Nephron progenitor cell (in vitro differentiated cells): Measurements from ENCODE around the gene TLN1.
A peak's percentile ranks its signal among the peaks of the same experiment; 100 is the strongest.

Experiments
- DNase-seq: peaks from one replicate; pipeline ENCODE4 v3.0.0; 2021
- H3K27ac Mint-ChIP-seq: 2 replicates; pipeline ENCODE4 v1.8.0; 2021; ENCODE audit warnings: mild to moderate bottlenecking, moderate library complexity, mixed read lengths
- H3K27me3 Mint-ChIP-seq: 2 replicates; pipeline ENCODE4 v1.8.0; 2021; ENCODE audit warnings: mild to moderate bottlenecking, low read depth, mixed read lengths; ENCODE audit not compliant: poor library complexity
- H3K36me3 Mint-ChIP-seq: 2 replicates; pipeline ENCODE4 v1.8.0; 2021; ENCODE audit warnings: low read depth, mixed read lengths
- H3K4me1 Mint-ChIP-seq: 2 replicates; pipeline ENCODE4 v1.8.0; 2021; ENCODE audit warnings: mixed read lengths
- H3K4me3 Mint-ChIP-seq: 2 replicates; pipeline ENCODE4 v1.8.0; 2021; ENCODE audit warnings: mild to moderate bottlenecking, moderate library complexity, mixed read lengths
- H3K9me3 Mint-ChIP-seq: 2 replicates; pipeline ENCODE4 v1.8.0; 2021; ENCODE audit warnings: mild to moderate bottlenecking, moderate library complexity, mixed read lengths
- TF ChIP-seq, protein P1 (sequence below): fragments of 200-600 bp; sonication (generic); IDR thresholded peaks from 2 replicates; pipeline ENCODE4 v1.5.0; 2021; ENCODE audit warnings: antibody characterized with exemption

TLN1 gene

DNA sequence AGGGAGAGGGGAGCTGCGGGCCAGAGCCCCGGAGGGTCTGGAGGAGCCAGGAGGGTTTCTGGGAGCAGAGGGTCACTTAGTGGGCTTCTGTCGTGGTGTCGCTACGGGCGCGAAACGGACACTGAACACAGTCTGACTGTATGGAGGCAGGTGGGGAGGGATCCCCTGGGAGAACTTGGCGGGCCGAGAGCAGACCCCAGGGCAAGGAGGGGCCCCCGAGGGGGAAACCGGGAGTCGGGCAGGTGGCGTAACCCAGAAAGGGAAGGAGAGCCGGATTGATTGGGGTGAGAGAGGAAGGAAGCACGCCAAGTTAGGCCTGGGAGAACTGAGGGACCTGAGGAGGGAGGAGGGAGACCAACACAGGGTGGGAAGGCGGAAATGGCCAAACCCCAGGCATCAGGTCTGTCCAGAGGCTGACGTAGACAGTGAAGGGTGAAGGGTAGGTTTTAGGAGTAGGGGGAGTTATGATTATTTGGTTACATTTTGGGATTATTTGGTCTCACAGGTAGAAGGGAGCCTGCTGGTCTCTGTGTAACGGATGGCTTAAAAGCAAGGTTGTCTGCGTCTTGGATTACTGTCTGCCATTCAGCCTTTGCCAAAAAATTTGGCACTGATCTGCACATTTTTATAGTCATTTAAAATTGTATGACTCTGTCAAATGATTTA lies 25.4 kb upstream of the TLN1 start:
- no peaks in the 10 kb centered on the region for H3K9me3 Mint-ChIP-seq
- H3K4me1 Mint-ChIP-seq: peaks cover 39% of the 10 kb centered on the region
- H3K4me3 Mint-ChIP-seq: peak overlapping the region; percentile 95
- peak overlapping the region; percentile 84 for H3K27ac Mint-ChIP-seq
- TF ChIP-seq, protein P1, sequence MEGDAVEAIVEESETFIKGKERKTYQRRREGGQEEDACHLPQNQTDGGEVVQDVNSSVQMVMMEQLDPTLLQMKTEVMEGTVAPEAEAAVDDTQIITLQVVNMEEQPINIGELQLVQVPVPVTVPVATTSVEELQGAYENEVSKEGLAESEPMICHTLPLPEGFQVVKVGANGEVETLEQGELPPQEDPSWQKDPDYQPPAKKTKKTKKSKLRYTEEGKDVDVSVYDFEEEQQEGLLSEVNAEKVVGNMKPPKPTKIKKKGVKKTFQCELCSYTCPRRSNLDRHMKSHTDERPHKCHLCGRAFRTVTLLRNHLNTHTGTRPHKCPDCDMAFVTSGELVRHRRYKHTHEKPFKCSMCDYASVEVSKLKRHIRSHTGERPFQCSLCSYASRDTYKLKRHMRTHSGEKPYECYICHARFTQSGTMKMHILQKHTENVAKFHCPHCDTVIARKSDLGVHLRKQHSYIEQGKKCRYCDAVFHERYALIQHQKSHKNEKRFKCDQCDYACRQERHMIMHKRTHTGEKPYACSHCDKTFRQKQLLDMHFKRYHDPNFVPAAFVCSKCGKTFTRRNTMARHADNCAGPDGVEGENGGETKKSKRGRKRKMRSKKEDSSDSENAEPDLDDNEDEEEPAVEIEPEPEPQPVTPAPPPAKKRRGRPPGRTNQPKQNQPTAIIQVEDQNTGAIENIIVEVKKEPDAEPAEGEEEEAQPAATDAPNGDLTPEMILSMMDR: no peak
- H3K27me3 Mint-ChIP-seq: peaks cover 4% of the 10 kb centered on the region
- no peak for DNase-seq
- H3K36me3 Mint-ChIP-seq: peaks cover 30% of the 10 kb centered on the region

DNA sequence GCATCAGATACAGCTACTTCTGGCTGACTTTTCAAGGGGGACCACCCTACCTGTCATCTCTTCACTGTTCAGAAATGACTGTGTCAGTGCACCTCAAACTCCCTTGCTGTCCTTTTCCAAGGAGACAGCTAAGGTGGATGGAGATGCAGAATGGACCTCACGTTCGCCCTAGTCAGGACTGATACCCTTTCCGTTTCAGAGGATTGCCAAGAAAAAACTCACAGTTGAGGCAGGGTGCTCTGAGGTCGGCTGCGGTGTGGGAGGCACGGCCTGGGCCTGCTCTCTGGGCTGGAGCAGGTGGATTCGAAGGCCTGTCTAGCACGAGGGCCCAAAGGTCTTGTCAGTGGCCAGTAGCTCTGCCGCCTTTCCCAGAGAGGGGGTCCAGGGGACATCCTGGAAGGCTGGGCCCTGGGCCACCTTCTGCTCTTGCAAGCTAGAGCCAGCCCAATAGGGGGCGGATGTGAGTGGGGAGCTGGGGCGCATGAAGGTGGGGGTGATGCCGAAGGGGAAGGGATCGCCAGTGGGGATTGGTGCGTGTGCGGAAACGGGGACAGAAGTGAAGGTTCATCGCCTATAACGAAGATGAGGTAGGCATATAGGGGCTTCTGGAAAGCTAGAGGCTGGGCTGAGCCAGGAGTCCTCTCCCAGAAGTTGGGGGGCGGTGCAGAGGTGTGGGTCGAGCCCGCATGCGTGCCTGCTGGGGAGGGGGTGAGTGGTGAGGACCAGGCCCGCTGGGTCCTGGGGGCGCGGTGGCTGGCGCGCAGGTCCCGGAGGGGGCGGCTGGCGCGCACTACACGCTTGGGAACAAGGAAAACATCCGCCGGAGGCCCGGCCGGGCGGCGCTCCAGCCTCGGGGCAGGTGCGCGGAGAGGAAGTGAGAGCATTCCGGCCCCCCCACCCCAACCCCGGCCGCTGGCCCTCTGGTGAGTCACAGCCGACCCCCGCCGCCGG lies 24.6 kb upstream of the TLN1 start:
- TF ChIP-seq, protein P1: peak; percentile 45
- peak overlapping the region; percentile 95 for H3K4me3 Mint-ChIP-seq
- peaks cover 36% of the 10 kb centered on the region for H3K36me3 Mint-ChIP-seq
- H3K4me1 Mint-ChIP-seq: peaks cover 39% of the 10 kb centered on the region
- peak; percentile 70 for DNase-seq
- H3K9me3 Mint-ChIP-seq: no peaks in the 10 kb centered on the region
- no peak overlapping the region for H3K27ac Mint-ChIP-seq
- H3K27me3 Mint-ChIP-seq: peaks cover 4% of the 10 kb centered on the region

DNA sequence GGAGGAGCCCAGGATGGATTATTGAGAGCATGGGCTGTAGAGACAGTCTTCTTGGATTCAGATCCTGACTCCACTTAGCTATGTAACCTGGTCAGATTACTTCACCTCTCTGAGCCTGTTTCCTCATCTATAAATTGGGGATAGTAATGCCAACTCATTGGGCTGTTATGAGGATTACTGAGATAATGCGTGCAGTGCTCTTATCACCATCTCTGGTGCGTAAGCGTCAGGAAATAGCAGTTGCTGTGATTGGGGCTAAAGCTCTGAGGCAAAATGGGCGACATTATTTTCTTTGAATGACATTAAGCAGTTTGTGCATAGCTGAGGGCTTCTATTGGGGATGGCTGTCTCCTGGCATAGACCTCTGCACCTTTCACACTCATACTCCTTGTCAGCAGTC lies 23.1 kb upstream of the TLN1 start:
- H3K36me3 Mint-ChIP-seq: peaks cover 41% of the 10 kb centered on the region
- H3K27me3 Mint-ChIP-seq: peaks cover 3% of the 10 kb centered on the region
- H3K27ac Mint-ChIP-seq: no peak overlapping the region
- H3K4me1 Mint-ChIP-seq: peaks cover 33% of the 10 kb centered on the region
- TF ChIP-seq, protein P1: no peak
- no peak for DNase-seq
- H3K9me3 Mint-ChIP-seq: no peaks in the 10 kb centered on the region
- no peak overlapping the region for H3K4me3 Mint-ChIP-seq

DNA sequence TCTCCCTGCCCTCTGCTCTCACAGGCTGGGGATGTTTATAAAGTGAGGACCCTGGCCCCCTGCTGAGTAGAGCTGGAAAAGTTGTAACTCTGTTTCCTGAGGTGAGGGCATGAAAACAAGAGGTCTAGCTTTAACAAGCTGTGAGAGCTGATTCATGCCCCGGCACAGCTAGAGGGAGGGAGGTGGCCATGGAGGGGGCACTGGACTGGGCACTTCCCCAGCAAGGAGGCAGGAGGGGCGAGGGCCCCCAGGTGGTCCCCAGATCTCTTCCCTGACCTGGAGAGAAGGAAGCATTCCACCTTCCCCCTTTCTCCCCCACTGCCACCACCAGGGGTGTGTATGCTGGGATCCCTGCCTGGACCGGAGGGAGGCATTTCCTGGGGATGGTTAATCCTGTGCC lies 22.3 kb upstream of the TLN1 start, which contains the start of gene MSMP:
Gene MSMP (minus strand): TSS at position 13 of the 400 bp plus-strand sequence. CDS start 147 bp downstream, outside the sequence.
- no peaks in the 10 kb centered on the region for H3K27me3 Mint-ChIP-seq
- H3K9me3 Mint-ChIP-seq: no peaks in the 10 kb centered on the region
- peak within 1 kb of the TSS; percentile 41 for H3K4me3 Mint-ChIP-seq
- peaks cover 41% of the 10 kb centered on the region for H3K36me3 Mint-ChIP-seq
- no peak within 1 kb of the TSS for H3K27ac Mint-ChIP-seq
- peaks cover 33% of the 10 kb centered on the region for H3K4me1 Mint-ChIP-seq
- TF ChIP-seq, protein P1: no peak
- DNase-seq: no peak

DNA sequence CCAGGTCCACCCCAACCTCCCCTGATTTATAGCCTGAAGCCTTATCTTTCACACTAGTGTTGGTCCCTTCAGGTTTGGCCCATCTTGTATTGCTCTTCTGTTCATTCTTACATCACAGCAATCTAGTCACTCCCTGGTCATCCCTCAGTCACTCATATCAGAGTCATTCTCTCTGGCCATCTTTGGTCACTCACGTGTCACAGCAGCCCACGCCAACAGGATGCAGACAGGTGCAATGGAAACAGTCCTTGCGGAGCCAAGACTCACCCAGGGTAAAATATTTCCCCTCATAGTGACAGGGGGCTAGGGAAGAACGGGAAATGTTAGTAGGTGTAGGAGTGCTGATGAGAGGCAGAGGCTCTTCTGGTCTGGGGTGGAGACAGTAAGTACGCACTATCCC lies 21.5 kb upstream of the TLN1 start:
- no peak for DNase-seq
- TF ChIP-seq, protein P1: no peak
- H3K27ac Mint-ChIP-seq: no peak overlapping the region
- H3K4me1 Mint-ChIP-seq: peaks cover 27% of the 10 kb centered on the region
- peaks cover 41% of the 10 kb centered on the region for H3K36me3 Mint-ChIP-seq
- H3K4me3 Mint-ChIP-seq: no peak overlapping the region
- H3K27me3 Mint-ChIP-seq: no peaks in the 10 kb centered on the region
- H3K9me3 Mint-ChIP-seq: no peaks in the 10 kb centered on the region
